B cell (primary cell): ENCODE data around the gene CIITA.

Experiments used
- CTCF ChIP-seq: fragments of 200-600 bp; IDR thresholded peaks from one replicate; pipeline ENCODE4 v1.8.0; 2022; ENCODE audit warnings: antibody characterized with exemption, mild to moderate bottlenecking
- EZH2 ChIP-seq: IDR thresholded peaks from 2 replicates; pipeline ENCODE4 v1.6.1; 2012; ENCODE audit warnings: borderline replicate concordance, low read depth, mild to moderate bottlenecking, moderate library complexity, low read length; ENCODE audit not compliant: insufficient read depth, poor library complexity, severe bottlenecking

DNA sequence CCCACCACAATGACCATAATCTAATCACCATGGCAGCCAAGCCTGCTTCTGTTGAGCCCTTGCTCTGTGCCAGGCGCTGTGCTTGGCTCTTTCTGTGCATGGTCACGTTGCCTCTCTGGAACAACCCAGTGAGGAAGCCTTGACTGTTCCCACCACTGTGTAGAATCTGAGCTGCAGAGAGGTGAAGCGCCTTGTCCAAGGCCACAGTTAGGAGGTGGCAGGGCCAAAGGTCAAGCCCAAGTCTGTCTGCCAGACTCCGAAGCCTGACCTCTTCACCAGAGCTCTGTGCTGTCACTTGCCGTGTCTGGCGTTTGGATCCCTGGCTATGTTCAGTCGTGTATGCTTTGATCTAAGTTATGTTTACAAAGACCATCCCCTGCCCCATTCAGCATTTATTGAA lies 77.9 kb downstream of the CIITA start:
- TF ChIP-seq CTCF (no peak), EZH2 (no peak)
